Fibroblast of lung (primary cell): ENCODE measurements around the gene RABAC1. TPM values are rescaled to one million over a fixed set of nuclear protein-coding genes. Genes with fewer than 3 reads are reported as not detected.

Experiments used
- DNase-seq, 2 donors: peaks; one replicate each; pipeline versions ENCODE4 v3.0.0 to v3.0.0-alpha.2; 2010; ENCODE audit warnings: low read depth in 2 of 2
- H2AFZ ChIP-seq: 2 replicates; pipeline ENCODE4 v1.5.1; 2012; ENCODE audit warnings: low read length, control low read depth, inconsistent platforms
- H3K27ac ChIP-seq: 2 replicates; pipeline ENCODE4 v1.5.1; 2011; ENCODE audit warnings: low read length, control low read depth; ENCODE audit not compliant: insufficient read depth
- H3K27me3 ChIP-seq: 2 replicates; pipeline ENCODE4 v1.5.1; 2011; ENCODE audit warnings: mild to moderate bottlenecking, low read length; ENCODE audit not compliant: control insufficient read depth, insufficient read depth
- H3K36me3 ChIP-seq: 2 replicates; pipeline ENCODE4 v1.5.1; 2011; ENCODE audit warnings: low read length; ENCODE audit not compliant: control insufficient read depth, insufficient read depth
- H3K4me1 ChIP-seq: 2 replicates; pipeline ENCODE4 v1.5.1; 2011; ENCODE audit warnings: low read length; ENCODE audit not compliant: control insufficient read depth, insufficient read depth; ENCODE audit errors: extremely low read depth
- H3K4me2 ChIP-seq: 2 replicates; pipeline ENCODE4 v1.5.1; 2011; ENCODE audit warnings: low read length, control low read depth; ENCODE audit not compliant: insufficient read depth; ENCODE audit errors: extremely low read depth
- H3K4me3 ChIP-seq, 4 experiments: fragments of 200-600 bp in 1 of 4; sonication (generic) in 1 of 4; replicated peaks in 1 of 4; 2 replicates each; pipeline ENCODE4 v1.5.1; 2011 to 2016; ENCODE audit warnings: low read length in 4 of 4, low read depth in 3 of 4, mild to moderate bottlenecking in 3 of 4, control low read depth in 2 of 4, inconsistent platforms in 1 of 4, mixed read lengths in 1 of 4; ENCODE audit not compliant: insufficient read depth in 1 of 4; ENCODE audit errors: control extremely low read depth in 1 of 4
- H3K79me2 ChIP-seq: 2 replicates; pipeline ENCODE4 v1.5.1; 2012; ENCODE audit warnings: mild to moderate bottlenecking, low read length, inconsistent platforms; ENCODE audit not compliant: control insufficient read depth, insufficient read depth
- H3K9ac ChIP-seq: 2 replicates; pipeline ENCODE4 v1.5.1; 2011; ENCODE audit warnings: mild to moderate bottlenecking, low read length, control low read depth; ENCODE audit not compliant: insufficient read depth
- H3K9me3 ChIP-seq: 2 replicates; pipeline ENCODE4 v1.5.1; 2012; ENCODE audit warnings: low read depth, low read length; ENCODE audit not compliant: control insufficient read depth, insufficient read depth
- H4K20me1 ChIP-seq: 2 replicates; pipeline ENCODE4 v1.5.1; 2011; ENCODE audit warnings: low read length; ENCODE audit not compliant: control insufficient read depth, insufficient read depth; ENCODE audit errors: extremely low read depth
- EZH2 ChIP-seq: IDR thresholded peaks from 2 replicates; pipeline ENCODE4 v1.5.1; 2012; ENCODE audit warnings: low read length, control low read depth, mild to moderate bottlenecking; ENCODE audit errors: missing control alignments
- polyA plus RNA-seq, 2 donors: library from polyadenylated mRNA; depleted of rRNA in 1 of 2; stranded (reverse) in 1 of 2; unstranded in 1 of 2; fragments of >200 nt; gene quantifications; 2 replicates each; pipeline ENCODE4 v1.2.1, GENCODE V29; 2011 to 2012; ENCODE audit warnings: missing spikeins in 1 of 2
- total RNA-seq: library from RNA; depleted of rRNA; stranded (reverse); fragments of >200 nt; gene quantifications from 2 replicates; pipeline ENCODE4 v1.2.1, GENCODE V29; 2014
- TF ChIP-seq, protein P1 (sequence below), 2 donors: IDR thresholded peaks in 1 of 2; conservative IDR thresholded peaks in 1 of 2; 1 replicate in 1 of 2; 2 replicates in 1 of 2; pipeline ENCODE4 v1.5.1; 2011 to 2012; ENCODE audit warnings: low read length in 2 of 2, control low read depth in 1 of 2, inconsistent platforms in 1 of 2, low read depth in 1 of 2, mild to moderate bottlenecking in 1 of 2

The RABAC1 gene
- total and polyA plus RNA-seq, 2 donors (not counting 1 experiment from before 2014, with no cell fraction given) = 163 to 193 TPM

DNA sequence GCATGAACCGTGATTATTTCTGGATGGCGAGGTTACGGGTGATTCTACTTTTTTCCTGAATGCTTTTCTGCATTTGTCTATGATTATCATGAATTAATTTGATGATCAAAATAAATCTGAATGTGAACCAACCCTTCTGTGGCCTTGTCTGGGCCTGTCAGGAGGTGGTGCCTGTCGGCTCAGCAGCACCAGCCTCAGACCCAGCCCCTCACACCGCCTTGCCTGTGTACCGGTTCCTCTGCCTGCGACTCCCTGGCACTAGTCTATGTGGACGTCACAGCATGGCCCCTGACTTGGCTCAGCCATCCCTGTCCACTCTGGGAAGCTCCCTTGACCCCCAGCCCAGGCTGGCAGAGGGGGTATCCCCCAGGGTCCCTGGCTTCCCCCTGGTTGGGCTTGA, 15.5 kb upstream of the RABAC1 start:
- Histone ChIP-seq H3K4me2 (no peak overlapping the region), H3K9ac (no peak overlapping the region), H3K4me3 (no peak overlapping the region), H3K27me3 (no peaks in the 10 kb centered on the region), H3K79me2 (no peaks in the 10 kb centered on the region), H2AFZ (no peak overlapping the region), H3K27ac (no peak overlapping the region), H3K9me3 (no peaks in the 10 kb centered on the region), H4K20me1 (no peaks in the 10 kb centered on the region), H3K4me1 (no peaks in the 10 kb centered on the region), H3K36me3 (no peaks in the 10 kb centered on the region)
- DNase-seq = no peak
- TF ChIP-seq EZH2 = no peak
- TF ChIP-seq, protein P1, sequence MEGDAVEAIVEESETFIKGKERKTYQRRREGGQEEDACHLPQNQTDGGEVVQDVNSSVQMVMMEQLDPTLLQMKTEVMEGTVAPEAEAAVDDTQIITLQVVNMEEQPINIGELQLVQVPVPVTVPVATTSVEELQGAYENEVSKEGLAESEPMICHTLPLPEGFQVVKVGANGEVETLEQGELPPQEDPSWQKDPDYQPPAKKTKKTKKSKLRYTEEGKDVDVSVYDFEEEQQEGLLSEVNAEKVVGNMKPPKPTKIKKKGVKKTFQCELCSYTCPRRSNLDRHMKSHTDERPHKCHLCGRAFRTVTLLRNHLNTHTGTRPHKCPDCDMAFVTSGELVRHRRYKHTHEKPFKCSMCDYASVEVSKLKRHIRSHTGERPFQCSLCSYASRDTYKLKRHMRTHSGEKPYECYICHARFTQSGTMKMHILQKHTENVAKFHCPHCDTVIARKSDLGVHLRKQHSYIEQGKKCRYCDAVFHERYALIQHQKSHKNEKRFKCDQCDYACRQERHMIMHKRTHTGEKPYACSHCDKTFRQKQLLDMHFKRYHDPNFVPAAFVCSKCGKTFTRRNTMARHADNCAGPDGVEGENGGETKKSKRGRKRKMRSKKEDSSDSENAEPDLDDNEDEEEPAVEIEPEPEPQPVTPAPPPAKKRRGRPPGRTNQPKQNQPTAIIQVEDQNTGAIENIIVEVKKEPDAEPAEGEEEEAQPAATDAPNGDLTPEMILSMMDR (conservative IDR thresholded peaks at IDR 0.05 in 1 of 2, IDR thresholded peaks at IDR 0.05 in 1 of 2; ENCODE audit: low read depth in 1 of 2, low read length in 2 of 2) = no peak

GRCh38 chr19:41971363-41971762, 12.2 kb upstream of the RABAC1 start:
- Histone ChIP-seq H3K36me3 (no peaks in the 10 kb centered on the region), H3K9ac (no peak overlapping the region), H3K9me3 (no peaks in the 10 kb centered on the region), H2AFZ (no peak overlapping the region), H3K4me1 (no peaks in the 10 kb centered on the region), H3K4me3 (no peak overlapping the region), H3K27me3 (peaks cover 1% of the 10 kb centered on the region), H3K79me2 (no peaks in the 10 kb centered on the region), H3K27ac (no peak overlapping the region), H3K4me2 (no peak overlapping the region), H4K20me1 (no peaks in the 10 kb centered on the region)
- no peak for DNase-seq
- no peak for TF ChIP-seq EZH2
- TF ChIP-seq, protein P1 (conservative IDR thresholded peaks at IDR 0.05 in 1 of 2, IDR thresholded peaks at IDR 0.05 in 1 of 2; ENCODE audit: low read depth in 1 of 2, low read length in 2 of 2) = no peak

GRCh38 chr19:41969772-41970458, 10.8 kb upstream of the RABAC1 start:
- Histone ChIP-seq H3K27ac (no peak overlapping the region), H3K4me2 (no peak overlapping the region), H3K36me3 (no peaks in the 10 kb centered on the region), H4K20me1 (no peaks in the 10 kb centered on the region), H3K4me1 (no peaks in the 10 kb centered on the region), H3K79me2 (no peaks in the 10 kb centered on the region), H3K9ac (no peak overlapping the region), H3K4me3 (no peak overlapping the region), H3K9me3 (no peaks in the 10 kb centered on the region), H2AFZ (no peak overlapping the region), H3K27me3 (peaks cover 6% of the 10 kb centered on the region)
- TF ChIP-seq EZH2 = no peak
- TF ChIP-seq, protein P1 (conservative IDR thresholded peaks at IDR 0.05 in 1 of 2, IDR thresholded peaks at IDR 0.05 in 1 of 2; ENCODE audit: low read depth in 1 of 2, low read length in 2 of 2) = no peak
- DNase-seq = no peak
